ENCODE data around the gene ZNF460. TPM values are rescaled to one million over a fixed set of nuclear protein-coding genes. Genes with fewer than 3 reads are reported as not detected.
A peak's percentile ranks its signal among the peaks of the same experiment; 100 is the strongest.

ZNF460 gene
- total and polyA plus RNA-seq, 2 of the 13 experiments (the other 11 are each of a cell fraction or from before 2014, with no cell fraction given), result 14.5 to 44.8 TPM

DNA sequence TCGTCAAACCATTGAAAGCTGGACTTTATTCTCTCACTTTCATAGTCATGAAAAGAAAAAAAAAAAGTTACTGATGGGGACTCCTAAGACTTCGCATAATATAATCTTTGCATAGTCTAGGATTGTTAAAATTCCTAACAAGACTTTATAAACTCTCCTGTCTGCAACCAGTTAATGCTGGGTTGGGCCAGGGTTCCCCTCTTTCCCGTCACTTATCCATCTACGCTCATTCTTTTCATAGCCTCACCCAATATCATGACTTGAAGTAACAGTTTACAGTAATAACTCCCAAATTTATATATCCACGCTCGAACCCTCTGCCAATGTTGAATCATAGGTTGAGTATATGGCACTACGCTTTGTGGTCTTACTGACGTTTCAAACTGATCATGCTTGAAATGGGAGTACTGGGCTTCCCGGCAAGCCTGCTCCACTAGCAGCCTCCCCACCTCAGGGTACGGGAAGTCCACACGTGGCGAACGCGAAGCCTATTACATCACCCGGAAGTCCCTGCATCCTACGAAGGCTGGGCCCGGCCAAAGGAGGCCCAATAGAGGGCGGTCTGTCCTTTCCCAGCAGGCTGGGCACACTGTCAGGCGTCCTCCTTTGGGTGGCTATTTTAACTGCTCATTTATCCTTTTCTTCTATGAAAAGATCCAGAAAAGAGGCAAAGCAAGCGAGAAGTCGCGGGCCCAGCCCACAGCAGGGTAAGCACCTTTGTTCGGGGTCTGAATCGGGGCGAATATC, 694 bp upstream of the ZNF460 start (continued):
- TF ChIP-seq, protein P1, sequence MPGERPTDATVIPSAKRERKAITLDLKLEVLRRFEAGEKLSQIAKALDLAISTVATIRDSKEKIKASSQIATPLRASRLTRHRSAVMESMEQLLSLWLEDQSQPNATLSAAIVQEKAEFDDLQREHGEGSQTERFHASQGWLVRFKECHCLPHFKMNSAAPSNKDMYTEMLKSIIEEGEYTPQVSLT (CRISPR knock-in tag; IDR thresholded peaks at IDR 0.05; ENCODE audit: borderline replicate concordance, low read depth), result no peak
- TF ChIP-seq, protein P2, sequence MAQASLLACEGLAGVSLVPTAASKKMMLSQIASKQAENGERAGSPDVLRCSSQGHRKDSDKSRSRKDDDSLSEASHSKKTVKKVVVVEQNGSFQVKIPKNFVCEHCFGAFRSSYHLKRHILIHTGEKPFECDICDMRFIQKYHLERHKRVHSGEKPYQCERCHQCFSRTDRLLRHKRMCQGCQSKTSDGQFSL (CRISPR knock-in tag; IDR thresholded peaks at IDR 0.05), result 0 out of 2 replicates have a peak, but pooled peaks have one; percentile 20
- TF ChIP-seq ZNF550 (CRISPR knock-in tag; IDR thresholded peaks at IDR 0.05; ENCODE audit: borderline replicate concordance) (0 out of 2 replicates have a peak, but pooled peaks have one; percentile 6), ZNF546 (CRISPR knock-in tag; conservative IDR thresholded peaks at IDR 0.05) (no peak), RARA (CRISPR knock-in tag; IDR thresholded peaks at IDR 0.05) (peak; percentile 53; the same call in 1 of the 2 replicates), XBP1 (CRISPR knock-in tag; IDR thresholded peaks at IDR 0.05) (no peak; the same call in 1 of the 2 replicates), ZNF12 (CRISPR knock-in tag; IDR thresholded peaks at IDR 0.05) (peak; percentile 60; the same call in 1 of the 2 replicates), RFXAP (CRISPR knock-in tag; IDR thresholded peaks at IDR 0.05; ENCODE audit: borderline replicate concordance) (peak; percentile 81; the same call in 1 of the 2 replicates), AGO2 (optimal IDR thresholded peaks at IDR 0.05; ENCODE audit: low read depth, low read length) (no peak), ZNF782 (CRISPR knock-in tag; IDR thresholded peaks at IDR 0.05; ENCODE audit: borderline replicate concordance) (no peak; the same call in 1 of the 2 replicates), PCBP1 (IDR thresholded peaks at IDR 0.05; ENCODE audit: borderline replicate concordance, low read depth, low read length) (no peak), STAG1 (CRISPR knock-in tag; IDR thresholded peaks at IDR 0.05) (peak; percentile 47), ISL2 (CRISPR knock-in tag; IDR thresholded peaks at IDR 0.05) (0 out of 2 replicates have a peak, but pooled peaks have one; percentile 41), NFE2L1 (CRISPR knock-in tag; IDR thresholded peaks at IDR 0.05; ENCODE audit: borderline replicate concordance) (no peak), SATB2 (CRISPR knock-in tag; IDR thresholded peaks at IDR 0.05) (peak; percentile 88)
- TF ChIP-seq, protein P3, sequence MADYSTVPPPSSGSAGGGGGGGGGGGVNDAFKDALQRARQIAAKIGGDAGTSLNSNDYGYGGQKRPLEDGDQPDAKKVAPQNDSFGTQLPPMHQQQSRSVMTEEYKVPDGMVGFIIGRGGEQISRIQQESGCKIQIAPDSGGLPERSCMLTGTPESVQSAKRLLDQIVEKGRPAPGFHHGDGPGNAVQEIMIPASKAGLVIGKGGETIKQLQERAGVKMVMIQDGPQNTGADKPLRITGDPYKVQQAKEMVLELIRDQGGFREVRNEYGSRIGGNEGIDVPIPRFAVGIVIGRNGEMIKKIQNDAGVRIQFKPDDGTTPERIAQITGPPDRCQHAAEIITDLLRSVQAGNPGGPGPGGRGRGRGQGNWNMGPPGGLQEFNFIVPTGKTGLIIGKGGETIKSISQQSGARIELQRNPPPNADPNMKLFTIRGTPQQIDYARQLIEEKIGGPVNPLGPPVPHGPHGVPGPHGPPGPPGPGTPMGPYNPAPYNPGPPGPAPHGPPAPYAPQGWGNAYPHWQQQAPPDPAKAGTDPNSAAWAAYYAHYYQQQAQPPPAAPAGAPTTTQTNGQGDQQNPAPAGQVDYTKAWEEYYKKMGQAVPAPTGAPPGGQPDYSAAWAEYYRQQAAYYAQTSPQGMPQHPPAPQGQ (CRISPR knock-in tag; IDR thresholded peaks at IDR 0.05; ENCODE audit: borderline replicate concordance), result no peak
- TF ChIP-seq, protein P4, sequence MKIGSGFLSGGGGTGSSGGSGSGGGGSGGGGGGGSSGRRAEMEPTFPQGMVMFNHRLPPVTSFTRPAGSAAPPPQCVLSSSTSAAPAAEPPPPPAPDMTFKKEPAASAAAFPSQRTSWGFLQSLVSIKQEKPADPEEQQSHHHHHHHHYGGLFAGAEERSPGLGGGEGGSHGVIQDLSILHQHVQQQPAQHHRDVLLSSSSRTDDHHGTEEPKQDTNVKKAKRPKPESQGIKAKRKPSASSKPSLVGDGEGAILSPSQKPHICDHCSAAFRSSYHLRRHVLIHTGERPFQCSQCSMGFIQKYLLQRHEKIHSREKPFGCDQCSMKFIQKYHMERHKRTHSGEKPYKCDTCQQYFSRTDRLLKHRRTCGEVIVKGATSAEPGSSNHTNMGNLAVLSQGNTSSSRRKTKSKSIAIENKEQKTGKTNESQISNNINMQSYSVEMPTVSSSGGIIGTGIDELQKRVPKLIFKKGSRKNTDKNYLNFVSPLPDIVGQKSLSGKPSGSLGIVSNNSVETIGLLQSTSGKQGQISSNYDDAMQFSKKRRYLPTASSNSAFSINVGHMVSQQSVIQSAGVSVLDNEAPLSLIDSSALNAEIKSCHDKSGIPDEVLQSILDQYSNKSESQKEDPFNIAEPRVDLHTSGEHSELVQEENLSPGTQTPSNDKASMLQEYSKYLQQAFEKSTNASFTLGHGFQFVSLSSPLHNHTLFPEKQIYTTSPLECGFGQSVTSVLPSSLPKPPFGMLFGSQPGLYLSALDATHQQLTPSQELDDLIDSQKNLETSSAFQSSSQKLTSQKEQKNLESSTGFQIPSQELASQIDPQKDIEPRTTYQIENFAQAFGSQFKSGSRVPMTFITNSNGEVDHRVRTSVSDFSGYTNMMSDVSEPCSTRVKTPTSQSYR (CRISPR knock-in tag; IDR thresholded peaks at IDR 0.05; ENCODE audit: borderline replicate concordance), result 0 out of 2 replicates have a peak, but pooled peaks have one; percentile 63
- TF ChIP-seq, protein P5, sequence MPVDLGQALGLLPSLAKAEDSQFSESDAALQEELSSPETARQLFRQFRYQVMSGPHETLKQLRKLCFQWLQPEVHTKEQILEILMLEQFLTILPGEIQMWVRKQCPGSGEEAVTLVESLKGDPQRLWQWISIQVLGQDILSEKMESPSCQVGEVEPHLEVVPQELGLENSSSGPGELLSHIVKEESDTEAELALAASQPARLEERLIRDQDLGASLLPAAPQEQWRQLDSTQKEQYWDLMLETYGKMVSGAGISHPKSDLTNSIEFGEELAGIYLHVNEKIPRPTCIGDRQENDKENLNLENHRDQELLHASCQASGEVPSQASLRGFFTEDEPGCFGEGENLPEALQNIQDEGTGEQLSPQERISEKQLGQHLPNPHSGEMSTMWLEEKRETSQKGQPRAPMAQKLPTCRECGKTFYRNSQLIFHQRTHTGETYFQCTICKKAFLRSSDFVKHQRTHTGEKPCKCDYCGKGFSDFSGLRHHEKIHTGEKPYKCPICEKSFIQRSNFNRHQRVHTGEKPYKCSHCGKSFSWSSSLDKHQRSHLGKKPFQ (CRISPR knock-in tag; IDR thresholded peaks at IDR 0.05; ENCODE audit: insufficient replicate concordance), result peak; percentile 79
- TF ChIP-seq, protein P6, sequence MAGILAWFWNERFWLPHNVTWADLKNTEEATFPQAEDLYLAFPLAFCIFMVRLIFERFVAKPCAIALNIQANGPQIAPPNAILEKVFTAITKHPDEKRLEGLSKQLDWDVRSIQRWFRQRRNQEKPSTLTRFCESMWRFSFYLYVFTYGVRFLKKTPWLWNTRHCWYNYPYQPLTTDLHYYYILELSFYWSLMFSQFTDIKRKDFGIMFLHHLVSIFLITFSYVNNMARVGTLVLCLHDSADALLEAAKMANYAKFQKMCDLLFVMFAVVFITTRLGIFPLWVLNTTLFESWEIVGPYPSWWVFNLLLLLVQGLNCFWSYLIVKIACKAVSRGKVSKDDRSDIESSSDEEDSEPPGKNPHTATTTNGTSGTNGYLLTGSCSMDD (CRISPR knock-in tag; IDR thresholded peaks at IDR 0.05), result no peak
